Measurements from ENCODE around the gene ATG4C.

Gene ATG4C

DNA sequence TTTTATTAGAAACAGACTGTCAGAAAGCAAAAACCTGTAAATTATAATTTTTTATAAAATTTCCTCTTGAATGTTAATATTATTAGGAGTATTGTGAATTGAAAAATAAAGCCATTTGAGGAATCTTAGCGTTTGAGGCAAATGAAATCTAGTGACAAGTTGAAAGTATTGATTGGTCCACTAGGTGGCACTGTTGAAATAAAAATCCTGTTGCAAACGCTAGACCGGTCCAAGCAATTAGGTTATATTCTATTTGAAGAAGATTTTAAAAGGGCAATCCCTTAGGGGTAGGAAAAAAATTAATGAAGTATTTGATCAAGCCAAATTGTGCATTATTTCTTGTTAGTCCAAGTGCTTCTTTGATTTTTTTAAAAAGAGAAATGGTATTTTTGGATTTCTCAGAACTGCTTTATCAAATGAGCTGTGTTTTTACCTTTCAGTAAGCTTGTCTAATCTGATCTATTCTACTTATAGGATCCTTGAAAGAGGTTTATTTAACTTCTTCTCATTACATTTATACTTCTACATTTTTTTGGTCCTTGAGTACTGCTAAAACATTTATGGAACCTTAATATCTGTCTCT is 57.7 kb downstream of the ATG4C start:
- Mint-ChIP-seq H3K9me3 (no peaks in the 10 kb centered on the region), H3K4me1 (no peaks in the 10 kb centered on the region), H3K4me3 (no peak overlapping the region), H3K27me3 (no peaks in the 10 kb centered on the region), H3K27ac (no peak overlapping the region), H3K36me3 (no peaks in the 10 kb centered on the region)
- peak; percentile 22 for DNase-seq
- CTCF ChIA-PET: interaction anchor here (0.6 to 1.8 kb wide), 7 partner anchors 8 to 1521 kb away, joined by 3 to 9 read pairs (median 4); no protein-coding TSS in a partner anchor

DNA sequence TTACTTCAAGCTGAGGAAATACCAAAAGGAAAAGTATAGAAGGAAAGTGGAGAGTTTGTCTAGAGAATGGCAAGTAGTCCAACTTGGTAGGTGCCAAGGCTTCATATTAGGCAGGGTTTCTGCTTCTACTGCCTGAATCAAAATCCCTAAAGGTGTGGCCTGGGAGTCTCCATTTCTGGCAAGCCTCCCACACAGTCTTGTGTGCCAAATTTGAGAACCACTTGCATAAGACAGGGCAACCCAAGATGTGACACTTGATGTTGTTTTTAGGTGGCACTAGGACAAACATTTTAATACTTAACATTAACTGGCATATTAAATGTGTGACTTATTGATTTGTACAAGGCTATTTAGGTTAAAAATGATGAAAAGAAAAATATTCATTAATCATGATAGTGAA is 60.1 kb downstream of the ATG4C start:
- no peaks in the 10 kb centered on the region for H3K27me3 Mint-ChIP-seq
- CTCF ChIA-PET: no interaction called here
- no peak overlapping the region for H3K4me3 Mint-ChIP-seq
- DNase-seq: no peak
- no peaks in the 10 kb centered on the region for H3K9me3 Mint-ChIP-seq
- no peaks in the 10 kb centered on the region for H3K36me3 Mint-ChIP-seq
- H3K27ac Mint-ChIP-seq: no peak overlapping the region
- no peaks in the 10 kb centered on the region for H3K4me1 Mint-ChIP-seq

DNA sequence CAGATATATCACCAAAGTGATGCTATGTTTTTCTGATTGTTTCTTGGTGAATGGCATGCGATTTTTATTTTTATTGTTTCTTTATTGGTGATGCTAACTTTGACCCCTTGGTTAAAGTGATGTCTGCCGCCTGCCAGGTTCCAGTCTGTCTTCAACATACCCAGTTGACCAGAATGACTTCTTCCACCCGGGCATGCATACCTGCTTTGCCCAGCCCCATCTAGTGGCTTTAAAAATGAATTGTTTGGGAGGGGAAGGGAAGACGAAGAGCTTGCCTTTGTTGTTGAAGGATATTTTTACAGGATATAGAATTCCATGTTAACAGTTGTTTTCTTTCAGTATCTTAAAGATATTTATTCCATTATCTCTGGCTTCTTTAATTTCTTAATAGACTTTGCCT is 65.1 kb downstream of the ATG4C start:
- Mint-ChIP-seq H3K27ac (no peak overlapping the region), H3K9me3 (no peaks in the 10 kb centered on the region), H3K4me3 (no peak overlapping the region), H3K36me3 (no peaks in the 10 kb centered on the region), H3K4me1 (no peaks in the 10 kb centered on the region), H3K27me3 (no peaks in the 10 kb centered on the region)
- no peak for DNase-seq
- CTCF ChIA-PET: interaction anchor here (0.7 to 1.2 kb wide), 2 partner anchors 8 to 417 kb away, joined by 3 to 4 read pairs; no protein-coding TSS in a partner anchor

DNA sequence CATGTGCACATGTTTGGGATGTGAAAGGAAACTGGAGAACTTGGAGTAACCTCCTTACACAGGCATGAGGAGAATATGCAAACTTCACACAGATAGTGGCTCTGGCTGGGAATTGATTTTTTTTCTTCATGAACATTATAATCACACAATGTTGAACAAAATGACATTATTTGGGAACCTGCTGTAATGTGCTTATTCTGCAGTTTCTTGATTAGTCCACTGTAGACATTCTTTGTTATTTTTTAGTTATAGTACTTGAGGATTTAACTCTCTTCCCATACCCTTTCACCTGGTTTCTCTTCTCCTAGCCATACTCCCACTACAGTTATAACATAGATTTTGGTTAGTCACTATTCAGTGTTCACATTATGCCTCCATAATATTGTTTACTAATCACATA is 68.3 kb downstream of the ATG4C start:
- DNase-seq: no peak
- H3K27me3 Mint-ChIP-seq: no peaks in the 10 kb centered on the region
- no peak overlapping the region for H3K4me3 Mint-ChIP-seq
- no peak overlapping the region for H3K27ac Mint-ChIP-seq
- no peaks in the 10 kb centered on the region for H3K36me3 Mint-ChIP-seq
- H3K4me1 Mint-ChIP-seq: no peaks in the 10 kb centered on the region
- CTCF ChIA-PET: interaction anchor here (1.0 kb wide), 1 partner anchor 11 kb away, joined by 5 read pairs; no protein-coding TSS in a partner anchor
- H3K9me3 Mint-ChIP-seq: no peaks in the 10 kb centered on the region

DNA sequence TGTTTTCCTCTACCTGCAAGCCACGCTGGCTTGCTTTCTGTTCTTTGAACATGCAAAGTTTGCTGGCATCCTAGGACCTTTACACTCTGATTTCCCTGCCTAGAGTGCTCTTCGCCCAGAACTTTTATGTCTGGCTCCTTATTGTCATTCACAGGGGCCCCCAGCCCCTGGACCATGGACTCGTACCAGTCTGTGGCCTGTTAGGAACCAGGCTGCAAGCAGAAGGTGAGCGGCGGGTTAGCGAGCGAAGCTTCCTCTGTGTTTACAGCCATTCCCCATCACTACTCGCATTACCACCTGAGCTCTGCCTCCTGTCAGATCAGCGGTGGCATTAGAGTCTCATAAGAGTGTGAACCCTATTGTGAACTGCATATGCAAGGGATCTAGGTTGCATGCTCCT is 73.0 kb downstream of the ATG4C start:
- CTCF ChIA-PET: no interaction called here
- DNase-seq: no peak
- Mint-ChIP-seq H3K27ac (no peak overlapping the region), H3K4me3 (no peak overlapping the region), H3K4me1 (no peaks in the 10 kb centered on the region), H3K36me3 (no peaks in the 10 kb centered on the region), H3K27me3 (no peaks in the 10 kb centered on the region), H3K9me3 (no peaks in the 10 kb centered on the region)

DNA sequence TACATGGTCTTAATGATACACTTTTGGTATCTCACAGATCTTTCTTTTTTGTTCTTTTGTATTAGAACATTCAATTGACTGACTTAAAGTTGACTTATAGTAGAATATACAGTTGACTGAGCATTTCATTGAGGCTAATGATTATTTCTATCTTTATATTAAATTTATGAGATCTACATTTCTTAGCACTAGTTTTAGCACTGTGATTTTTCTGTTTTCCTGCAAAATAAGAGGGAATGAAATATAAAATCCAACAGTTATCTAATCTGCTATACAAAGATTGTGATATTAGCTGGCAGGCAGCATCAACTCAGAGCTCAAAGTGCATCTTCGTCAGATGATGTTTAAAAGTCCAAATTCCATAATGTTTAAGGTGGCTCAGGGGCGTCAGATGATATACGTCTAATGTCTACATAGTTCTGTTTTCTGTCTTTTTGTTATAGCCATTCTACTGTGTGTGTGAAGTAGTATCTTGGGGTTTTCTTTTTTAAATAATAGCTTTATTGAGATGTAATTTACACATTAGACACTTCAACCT is 85.4 kb downstream of the ATG4C start:
- H3K4me3 Mint-ChIP-seq: no peak overlapping the region
- no peaks in the 10 kb centered on the region for H3K36me3 Mint-ChIP-seq
- DNase-seq: no peak
- H3K27me3 Mint-ChIP-seq: peaks cover 1% of the 10 kb centered on the region
- H3K4me1 Mint-ChIP-seq: no peaks in the 10 kb centered on the region
- H3K9me3 Mint-ChIP-seq: no peaks in the 10 kb centered on the region
- CTCF ChIA-PET: no interaction called here
- no peak overlapping the region for H3K27ac Mint-ChIP-seq

DNA sequence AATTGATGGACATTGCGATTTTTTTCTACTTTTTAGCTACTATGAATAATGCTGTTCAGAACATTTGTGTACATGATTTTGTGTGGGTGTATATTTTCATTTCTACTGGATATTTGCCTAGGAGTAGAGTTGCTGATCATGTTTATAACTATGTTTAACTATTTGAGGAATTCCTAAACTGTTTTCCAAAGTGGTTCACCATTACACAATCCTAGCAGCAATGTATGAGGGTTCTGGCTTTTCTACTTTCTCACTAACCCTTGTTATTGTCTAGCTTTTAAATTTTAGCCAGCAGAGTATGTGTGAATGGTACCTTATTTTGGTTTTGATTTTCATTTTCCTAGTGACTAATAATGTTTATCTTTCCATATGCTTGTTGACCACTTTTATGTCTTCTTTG is 86.2 kb downstream of the ATG4C start:
- no peak overlapping the region for H3K4me3 Mint-ChIP-seq
- CTCF ChIA-PET: no interaction called here
- no peaks in the 10 kb centered on the region for H3K4me1 Mint-ChIP-seq
- H3K9me3 Mint-ChIP-seq: no peaks in the 10 kb centered on the region
- H3K27me3 Mint-ChIP-seq: peaks cover 8% of the 10 kb centered on the region
- no peak for DNase-seq
- H3K27ac Mint-ChIP-seq: no peak overlapping the region
- H3K36me3 Mint-ChIP-seq: no peaks in the 10 kb centered on the region

DNA sequence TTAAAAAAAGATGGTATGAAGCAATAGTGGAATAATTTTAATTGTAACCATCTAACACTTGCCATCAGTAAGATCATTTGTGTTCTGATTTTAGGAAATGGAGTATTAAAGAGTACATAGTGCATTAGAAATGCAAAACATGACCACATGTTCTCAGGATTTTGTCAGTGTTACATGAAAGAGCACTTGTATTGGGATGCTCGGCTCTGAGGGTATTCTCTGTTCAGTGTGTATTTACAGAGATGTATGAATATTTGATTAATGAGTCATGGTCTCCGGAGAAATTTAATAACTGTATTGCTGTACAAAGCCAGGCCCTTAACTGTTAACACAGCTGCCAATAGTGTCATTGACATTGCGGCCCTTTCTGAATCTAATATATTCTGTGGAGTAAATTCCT is 91.7 kb downstream of the ATG4C start:
- Mint-ChIP-seq H3K27me3 (peaks cover 12% of the 10 kb centered on the region), H3K4me1 (no peaks in the 10 kb centered on the region)

DNA sequence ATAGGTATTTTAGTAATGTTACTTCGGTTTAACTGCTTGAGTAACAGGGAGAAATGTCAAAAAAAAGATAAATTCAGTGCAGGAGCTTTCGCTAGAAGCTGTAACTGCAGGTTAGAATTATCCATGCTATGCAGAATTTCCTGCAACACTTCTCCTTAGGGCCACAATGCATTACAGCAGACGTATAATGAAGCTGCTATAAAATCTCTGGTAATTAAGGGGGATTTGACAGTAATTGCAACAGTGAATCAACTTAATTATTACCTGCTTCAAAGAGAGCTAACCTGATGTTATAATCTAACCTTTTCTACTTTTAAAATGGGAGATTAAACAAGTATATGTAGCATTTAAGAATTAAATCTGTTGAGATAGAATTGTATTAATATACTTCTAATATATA is 92.6 kb downstream of the ATG4C start:
- peaks cover 12% of the 10 kb centered on the region for H3K27me3 Mint-ChIP-seq
- no peaks in the 10 kb centered on the region for H3K36me3 Mint-ChIP-seq
- no peaks in the 10 kb centered on the region for H3K9me3 Mint-ChIP-seq
- H3K27ac Mint-ChIP-seq: no peak overlapping the region
- CTCF ChIA-PET: no interaction called here
- H3K4me3 Mint-ChIP-seq: no peak overlapping the region
- no peaks in the 10 kb centered on the region for H3K4me1 Mint-ChIP-seq
- no peak for DNase-seq

More for the DNA sequence above, 91.7 kb downstream of the ATG4C start:
- Mint-ChIP-seq H3K27ac (no peak overlapping the region), H3K36me3 (no peaks in the 10 kb centered on the region), H3K9me3 (no peaks in the 10 kb centered on the region), H3K4me3 (no peak overlapping the region)
- CTCF ChIA-PET: no interaction called here
- no peak for DNase-seq

DNA sequence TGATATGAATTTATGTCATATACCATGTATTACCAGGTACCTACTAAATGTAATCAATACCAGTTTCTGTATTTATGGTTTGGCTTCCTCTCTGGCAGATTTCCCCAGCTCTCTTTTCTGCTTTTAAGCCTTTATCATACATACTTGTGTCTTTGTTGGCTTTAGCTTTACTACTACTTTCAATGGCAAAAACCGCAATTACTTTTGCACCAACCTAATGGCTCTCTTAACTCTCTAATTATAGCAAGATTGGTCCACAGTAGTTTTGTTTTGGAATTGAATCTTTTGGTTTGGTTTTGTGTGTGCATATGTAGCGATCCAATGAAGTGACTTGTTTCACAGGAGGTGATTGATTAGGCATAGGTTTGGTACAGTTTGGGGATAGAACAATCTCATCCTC is 93.6 kb downstream of the ATG4C start:
- peaks cover 12% of the 10 kb centered on the region for H3K27me3 Mint-ChIP-seq
- DNase-seq: no peak
- no peaks in the 10 kb centered on the region for H3K4me1 Mint-ChIP-seq
- H3K36me3 Mint-ChIP-seq: no peaks in the 10 kb centered on the region
- no peaks in the 10 kb centered on the region for H3K9me3 Mint-ChIP-seq
- H3K27ac Mint-ChIP-seq: no peak overlapping the region
- CTCF ChIA-PET: no interaction called here
- no peak overlapping the region for H3K4me3 Mint-ChIP-seq

DNA sequence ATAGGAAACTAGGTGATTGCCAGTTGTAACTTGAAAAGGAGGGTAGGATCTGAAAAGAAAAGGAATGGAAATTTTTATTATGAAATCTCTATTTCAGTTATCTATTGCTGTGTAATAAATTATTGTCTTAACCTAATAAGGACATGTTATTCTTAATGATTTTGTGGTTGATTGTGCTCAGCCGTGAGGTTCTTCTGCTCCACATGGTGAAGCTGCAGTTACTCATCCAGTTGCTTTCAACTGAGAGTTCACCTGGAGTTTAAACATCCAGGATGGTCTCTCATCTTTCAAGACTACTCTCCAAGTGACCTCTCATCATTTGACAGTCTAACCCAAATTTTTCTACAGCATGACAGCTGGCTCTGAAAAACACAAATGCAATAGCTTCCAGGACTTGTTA is 96.0 kb downstream of the ATG4C start:
- CTCF ChIA-PET: no interaction called here
- H3K9me3 Mint-ChIP-seq: no peaks in the 10 kb centered on the region

DNA sequence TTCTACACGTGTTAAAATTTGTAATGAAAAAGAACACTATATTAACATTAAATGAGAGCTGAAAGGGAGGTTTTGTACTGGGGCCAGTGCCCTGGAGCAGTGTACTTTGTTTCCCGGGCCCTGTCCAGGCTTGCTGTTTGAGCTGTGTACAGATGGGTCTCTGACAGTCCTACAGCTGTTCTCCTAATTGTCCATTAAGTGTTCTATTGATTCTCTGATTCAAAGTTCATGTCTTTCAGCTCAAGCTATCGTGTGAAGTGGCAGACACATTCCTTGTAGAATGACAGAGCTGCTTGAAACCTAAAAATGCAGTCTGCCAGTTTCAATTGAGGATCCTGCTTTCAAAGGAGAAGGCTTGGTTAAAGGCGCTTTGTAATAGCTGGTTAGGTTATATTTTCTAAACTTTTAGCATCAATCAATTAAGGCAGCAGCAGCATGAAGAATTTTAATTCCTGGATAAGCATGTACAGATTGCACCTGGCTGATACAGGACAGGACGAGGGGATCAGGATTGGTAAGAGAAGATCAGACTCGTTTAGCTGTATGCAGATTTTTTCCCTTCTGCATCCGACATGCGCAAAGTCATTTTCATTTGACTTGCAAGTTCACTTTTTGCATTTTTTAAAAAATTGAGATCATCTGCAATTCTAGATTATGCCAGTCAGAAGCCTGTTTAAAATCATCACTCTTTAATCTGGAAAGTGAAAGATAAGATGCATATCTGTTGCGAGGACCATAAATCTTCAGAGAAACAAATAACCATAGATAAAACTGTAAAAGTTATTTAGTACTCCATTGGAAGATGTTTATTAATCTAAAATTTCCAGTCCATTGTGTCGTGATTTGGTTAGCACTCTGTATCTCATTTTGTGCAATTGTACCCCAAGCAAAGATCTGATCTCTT is 98.5 kb downstream of the ATG4C start:
- Mint-ChIP-seq H3K27ac (no peak overlapping the region), H3K27me3 (peaks cover 13% of the 10 kb centered on the region), H3K9me3 (no peaks in the 10 kb centered on the region), H3K36me3 (no peaks in the 10 kb centered on the region), H3K4me1 (no peaks in the 10 kb centered on the region), H3K4me3 (no peak overlapping the region)
- DNase-seq: no peak
- CTCF ChIA-PET: no interaction called here

More for the DNA sequence above, 96.0 kb downstream of the ATG4C start:
- Mint-ChIP-seq H3K27me3 (peaks cover 5% of the 10 kb centered on the region), H3K36me3 (no peaks in the 10 kb centered on the region), H3K27ac (no peak overlapping the region), H3K4me3 (no peak overlapping the region), H3K4me1 (no peaks in the 10 kb centered on the region)
- DNase-seq: no peak

DNA sequence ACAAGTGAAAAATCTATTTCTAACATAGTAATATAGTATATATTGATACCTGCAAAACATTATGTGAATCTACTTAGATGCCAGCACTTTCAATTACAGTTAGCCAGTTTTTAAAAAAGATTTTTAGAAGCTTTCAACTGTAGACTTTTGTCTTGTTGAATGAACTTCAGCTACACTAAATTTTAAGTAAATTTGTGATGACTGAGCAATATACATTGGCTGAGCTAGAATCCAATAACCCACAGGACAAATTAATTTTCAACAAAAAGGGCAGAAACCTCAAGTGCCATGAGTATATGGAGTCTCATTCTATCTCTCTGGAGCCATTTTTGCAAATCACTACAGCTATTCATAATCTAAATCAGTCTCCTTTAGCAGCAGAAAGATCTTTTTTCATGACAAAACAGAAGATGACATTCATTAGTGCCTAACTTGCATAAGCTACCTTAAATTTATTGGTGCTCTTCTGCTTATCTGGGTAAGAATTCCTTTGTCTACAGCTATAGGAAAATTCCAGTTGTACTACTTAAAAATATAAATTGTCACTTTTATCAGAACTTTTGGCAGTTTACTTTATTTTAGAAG is 100.3 kb downstream of the ATG4C start:
- CTCF ChIA-PET: no interaction called here
- Mint-ChIP-seq H3K27me3 (peaks cover 13% of the 10 kb centered on the region), H3K4me3 (no peak overlapping the region), H3K36me3 (no peaks in the 10 kb centered on the region), H3K4me1 (no peaks in the 10 kb centered on the region), H3K27ac (no peak overlapping the region), H3K9me3 (no peaks in the 10 kb centered on the region)
- no peak for DNase-seq

DNA sequence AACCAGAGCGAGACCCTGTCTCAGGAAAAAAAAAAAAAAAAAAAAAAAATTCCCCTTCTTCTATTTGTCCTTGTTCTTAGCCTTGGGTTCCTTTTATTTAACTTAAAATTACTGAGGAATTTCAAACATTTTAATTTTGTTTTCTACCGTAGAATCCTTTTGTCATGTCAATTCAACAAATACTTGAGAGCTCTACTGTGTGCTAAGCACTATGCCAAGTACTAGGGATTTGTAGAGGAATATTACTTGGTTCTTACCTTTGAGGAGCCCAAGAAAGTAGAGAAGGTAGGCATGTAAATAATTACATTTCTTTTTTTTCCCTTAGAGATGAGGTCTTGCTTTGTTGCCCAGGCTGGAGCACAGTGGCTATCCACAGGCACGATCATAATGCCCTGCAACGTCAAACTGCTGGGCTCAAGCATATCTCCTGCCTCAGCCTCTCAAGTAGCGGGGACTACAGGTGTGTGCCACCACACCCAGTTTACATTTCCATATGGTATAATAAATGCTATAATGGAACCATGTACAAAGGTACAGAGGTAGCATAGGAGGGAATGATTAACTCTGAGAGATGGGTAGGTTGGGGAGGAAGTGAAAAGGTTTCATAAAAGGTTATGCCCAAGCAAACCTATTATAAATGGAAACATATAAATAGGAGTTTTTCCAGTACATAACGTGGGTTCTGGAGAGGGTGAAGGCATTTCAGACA is 104.0 kb downstream of the ATG4C start:
- no peak for DNase-seq
- no peaks in the 10 kb centered on the region for H3K9me3 Mint-ChIP-seq
- H3K27me3 Mint-ChIP-seq: peaks cover 13% of the 10 kb centered on the region
- H3K27ac Mint-ChIP-seq: no peak overlapping the region
- CTCF ChIA-PET: no interaction called here
- H3K4me1 Mint-ChIP-seq: no peaks in the 10 kb centered on the region
- H3K36me3 Mint-ChIP-seq: no peaks in the 10 kb centered on the region
- H3K4me3 Mint-ChIP-seq: no peak overlapping the region

Measured in activated naive CD4-positive, alpha-beta T cell treated with anti-CD3 and anti-CD28 coated beads, Interleukin-2, amount 10 ng/mL, durations not matched to agents 7 days and 5 days (primary cell).